AG10803 (cell line): ENCODE data around the gene GAD2.
"Not testable (repeated sequence)": the region's sequence is repeated elsewhere in the genome, so short reads cannot be mapped to it uniquely, and the experiment has no call there.

Experiments used
- DNase-seq: peaks from one replicate; pipeline ENCODE4 v3.0.0; 2010; ENCODE audit warnings: low read depth
- H3K4me3 ChIP-seq: 2 replicates; pipeline ENCODE4 v1.5.1; 2011; ENCODE audit warnings: mild to moderate bottlenecking, low read length, control low read depth
- TF ChIP-seq, protein P1 (sequence below): conservative IDR thresholded peaks from 2 replicates; pipeline ENCODE4 v1.5.1; 2011; ENCODE audit warnings: mild to moderate bottlenecking, low read length, control low read depth, inconsistent platforms

Gene GAD2

DNA sequence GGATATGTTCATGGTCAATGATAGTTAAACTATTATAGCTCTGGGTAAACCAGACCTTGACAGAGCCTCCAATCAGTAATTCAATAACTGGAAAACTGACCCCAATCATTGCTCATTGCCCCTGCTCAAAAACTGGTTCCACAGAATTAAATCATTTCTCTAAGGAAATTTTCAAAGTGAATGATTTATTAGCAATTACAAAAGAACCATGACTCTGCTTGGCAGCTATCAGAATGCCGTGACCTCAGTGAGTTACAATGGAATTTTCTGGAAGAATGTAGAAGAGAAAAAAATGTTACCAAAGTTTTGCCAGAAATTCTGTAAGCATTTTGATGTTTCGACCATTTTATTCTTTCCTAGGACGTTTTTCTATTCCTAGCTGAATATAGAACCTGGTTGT lies 114.8 kb downstream of the GAD2 start:
- TF ChIP-seq, protein P1, sequence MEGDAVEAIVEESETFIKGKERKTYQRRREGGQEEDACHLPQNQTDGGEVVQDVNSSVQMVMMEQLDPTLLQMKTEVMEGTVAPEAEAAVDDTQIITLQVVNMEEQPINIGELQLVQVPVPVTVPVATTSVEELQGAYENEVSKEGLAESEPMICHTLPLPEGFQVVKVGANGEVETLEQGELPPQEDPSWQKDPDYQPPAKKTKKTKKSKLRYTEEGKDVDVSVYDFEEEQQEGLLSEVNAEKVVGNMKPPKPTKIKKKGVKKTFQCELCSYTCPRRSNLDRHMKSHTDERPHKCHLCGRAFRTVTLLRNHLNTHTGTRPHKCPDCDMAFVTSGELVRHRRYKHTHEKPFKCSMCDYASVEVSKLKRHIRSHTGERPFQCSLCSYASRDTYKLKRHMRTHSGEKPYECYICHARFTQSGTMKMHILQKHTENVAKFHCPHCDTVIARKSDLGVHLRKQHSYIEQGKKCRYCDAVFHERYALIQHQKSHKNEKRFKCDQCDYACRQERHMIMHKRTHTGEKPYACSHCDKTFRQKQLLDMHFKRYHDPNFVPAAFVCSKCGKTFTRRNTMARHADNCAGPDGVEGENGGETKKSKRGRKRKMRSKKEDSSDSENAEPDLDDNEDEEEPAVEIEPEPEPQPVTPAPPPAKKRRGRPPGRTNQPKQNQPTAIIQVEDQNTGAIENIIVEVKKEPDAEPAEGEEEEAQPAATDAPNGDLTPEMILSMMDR, result no peak
- DNase-seq, result peak; percentile 66
- no peak overlapping the region for H3K4me3 ChIP-seq

DNA sequence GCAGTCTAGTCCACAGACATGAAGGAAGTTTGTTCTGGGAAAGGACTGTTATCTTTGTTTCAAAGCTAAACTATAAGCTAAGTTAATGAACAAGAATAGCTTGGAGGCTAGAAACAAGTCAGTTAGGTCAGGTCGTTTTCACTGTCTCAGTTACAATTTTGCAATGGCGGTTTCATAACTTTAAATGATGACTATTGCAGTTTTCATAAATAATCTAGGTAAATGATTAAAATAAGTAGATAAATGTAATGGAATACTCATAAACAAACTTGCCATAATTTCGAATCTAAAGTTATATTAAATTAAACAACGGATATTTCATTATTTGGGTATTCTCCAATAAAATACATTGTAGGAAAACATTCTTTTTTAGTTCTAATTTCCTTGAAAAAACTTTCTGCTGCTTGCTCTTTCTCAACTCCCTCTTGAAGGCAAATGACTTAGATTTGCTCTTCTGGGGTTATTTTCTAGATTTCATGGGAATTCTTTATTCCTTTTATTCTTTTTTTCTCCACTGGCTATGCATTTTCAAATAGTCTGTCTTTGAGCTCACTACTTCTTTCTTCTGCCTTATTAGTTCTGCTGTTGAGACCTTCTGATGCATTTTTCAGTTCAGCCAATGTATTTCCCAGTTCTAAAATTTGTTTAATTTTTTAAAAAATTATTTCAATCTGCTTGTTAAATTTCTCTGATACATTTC lies 117.8 kb downstream of the GAD2 start:
- TF ChIP-seq, protein P1, result no peak
- DNase-seq, result no peak
- no peak overlapping the region for H3K4me3 ChIP-seq

DNA sequence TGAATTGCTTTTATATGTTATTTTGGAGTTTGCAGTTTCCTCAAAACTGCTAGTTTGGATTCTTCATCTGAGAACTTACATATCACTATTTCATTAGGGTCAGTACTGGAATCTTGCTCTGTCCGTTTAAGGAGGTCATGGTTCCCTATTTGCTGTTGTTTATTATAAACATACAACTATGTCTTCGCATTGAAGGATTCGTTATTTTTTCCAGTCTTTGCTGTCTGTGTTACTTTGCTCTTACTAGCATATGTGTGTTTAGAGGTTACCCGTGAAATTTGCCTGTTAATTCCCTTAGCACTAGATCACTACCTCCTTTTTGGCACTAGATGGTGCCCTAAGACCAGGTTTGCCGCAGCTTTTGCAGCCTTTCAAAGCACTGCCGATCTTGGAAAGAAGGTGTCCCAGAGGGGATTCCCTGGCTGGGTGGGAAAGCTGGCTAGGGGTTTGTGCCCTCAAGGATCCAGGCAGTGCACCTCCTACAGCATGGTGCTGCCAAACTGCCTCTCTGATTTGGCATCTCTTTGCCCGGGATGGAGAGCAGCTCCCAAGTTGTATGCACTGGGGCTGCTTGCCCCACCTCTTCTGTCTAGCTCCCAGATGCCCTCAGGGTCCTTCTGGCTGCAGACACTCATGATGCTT lies 118.5 kb downstream of the GAD2 start:
- TF ChIP-seq, protein P1, result peak; percentile 88
- peak overlapping the region; percentile 30; the same call in 1 of the 2 replicates for H3K4me3 ChIP-seq
- peak; percentile 61 for DNase-seq

DNA sequence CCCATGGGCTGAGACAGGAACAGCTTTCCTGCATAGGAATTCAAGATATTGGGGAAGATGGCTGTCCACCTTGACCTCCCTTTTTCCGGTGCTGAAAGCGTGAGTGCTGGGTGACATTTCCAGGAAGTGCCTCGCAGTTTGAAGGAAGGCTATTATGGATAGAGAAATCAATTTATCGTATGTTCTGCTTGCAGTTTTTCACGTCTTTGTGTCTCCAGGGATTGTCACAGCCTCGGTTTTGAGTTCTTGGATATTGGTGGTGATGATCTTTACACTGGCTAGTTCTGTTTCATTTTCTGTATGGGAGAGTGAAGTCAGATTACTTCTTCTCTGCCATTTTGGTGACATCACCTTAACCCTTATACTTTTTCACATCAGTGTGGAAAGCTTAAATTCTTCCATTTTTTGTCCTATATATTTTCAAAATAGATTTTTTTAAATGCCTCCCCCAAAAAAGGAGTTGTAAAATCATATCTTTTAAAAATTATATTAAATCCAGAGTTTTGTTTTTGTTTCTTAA lies 119.1 kb downstream of the GAD2 start:
- TF ChIP-seq, protein P1, result no peak
- H3K4me3 ChIP-seq, result no peak overlapping the region
- no peak for DNase-seq

DNA sequence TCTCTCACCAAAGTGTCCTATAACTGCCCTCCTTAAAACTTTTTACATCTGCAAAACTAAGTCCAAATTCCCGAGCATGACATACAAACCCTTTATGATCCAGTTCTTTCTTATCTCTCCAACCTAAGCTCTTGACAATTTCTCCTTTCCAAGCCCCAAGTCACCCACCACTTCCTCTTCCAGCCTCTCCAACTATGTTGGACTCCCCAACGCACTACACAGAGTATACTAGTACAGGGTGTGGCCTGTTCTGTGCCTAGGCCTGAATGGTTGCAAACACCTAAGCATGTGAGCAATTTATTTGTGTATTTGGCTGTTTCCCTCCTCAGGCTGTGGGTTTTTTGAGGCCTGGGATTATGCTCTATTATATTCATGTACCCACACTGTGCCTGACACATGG lies 120.4 kb downstream of the GAD2 start:
- DNase-seq, result no peak
- H3K4me3 ChIP-seq, result no peak overlapping the region
- TF ChIP-seq, protein P1, result no peak

DNA sequence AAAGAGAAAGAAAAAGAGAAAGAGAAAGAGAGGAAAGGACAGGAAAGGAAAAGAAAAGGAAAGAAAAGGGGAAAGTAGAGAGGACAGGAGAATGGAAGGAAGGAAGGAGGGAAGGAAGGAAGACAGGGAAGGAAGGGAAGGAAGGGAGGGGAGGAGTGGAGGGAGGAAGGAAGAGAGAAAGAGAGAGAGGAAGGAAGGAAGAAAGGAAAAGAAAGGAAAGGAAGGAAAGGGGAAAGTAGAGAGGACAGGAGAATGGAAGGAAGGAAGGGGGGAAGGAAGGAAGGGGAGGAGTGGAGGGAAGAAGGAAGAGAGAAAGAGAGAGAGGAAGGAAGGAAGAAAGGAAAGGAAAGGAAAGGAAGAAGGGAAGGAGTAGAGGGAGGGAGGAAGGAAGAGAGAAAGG lies 125.1 kb downstream of the GAD2 start:
- H3K4me3 ChIP-seq, result no peak overlapping the region
- DNase-seq, result no peak
- TF ChIP-seq, protein P1, result no peak

DNA sequence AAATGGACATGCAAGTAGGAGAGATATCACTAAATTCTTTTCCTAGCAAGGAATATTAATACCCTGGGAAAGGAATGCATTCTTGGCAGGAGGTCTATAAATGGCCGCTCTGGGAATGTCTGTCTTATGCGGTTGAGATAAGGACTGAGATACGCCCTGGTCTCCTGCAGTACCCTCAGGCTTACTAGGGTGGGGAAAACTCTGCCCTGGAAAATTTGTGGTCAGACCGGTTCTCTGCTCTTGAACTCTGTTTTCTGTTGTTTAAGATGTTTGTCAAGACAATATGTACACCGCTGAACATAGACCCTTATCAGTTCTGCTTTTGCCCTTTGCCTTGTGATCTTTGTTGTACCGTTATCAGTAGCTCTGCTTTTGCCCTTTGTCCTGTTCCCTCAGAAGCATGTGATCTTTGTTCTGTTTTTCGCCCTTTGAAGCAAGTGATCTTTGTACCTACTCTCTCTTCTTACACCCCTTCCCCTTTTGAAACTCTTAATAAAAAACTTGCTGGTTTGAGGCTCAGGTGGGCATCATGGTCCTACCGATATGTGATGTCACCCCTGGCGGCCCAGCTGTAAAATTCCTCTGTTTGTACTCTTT lies 132.3 kb downstream of the GAD2 start:
- not testable (repeated sequence) for DNase-seq, H3K4me3 ChIP-seq
